Superior temporal gyrus (tissue), 1 donor: ENCODE measurements around the gene GABARAP.
A peak's percentile ranks its signal among the peaks of the same experiment; 100 is the strongest.

Experiments
- DNase-seq: peaks from one replicate; pipeline ENCODE4 v3.0.0-alpha.2; 2016; ENCODE audit errors: extremely low spot score

The GABARAP gene

DNA sequence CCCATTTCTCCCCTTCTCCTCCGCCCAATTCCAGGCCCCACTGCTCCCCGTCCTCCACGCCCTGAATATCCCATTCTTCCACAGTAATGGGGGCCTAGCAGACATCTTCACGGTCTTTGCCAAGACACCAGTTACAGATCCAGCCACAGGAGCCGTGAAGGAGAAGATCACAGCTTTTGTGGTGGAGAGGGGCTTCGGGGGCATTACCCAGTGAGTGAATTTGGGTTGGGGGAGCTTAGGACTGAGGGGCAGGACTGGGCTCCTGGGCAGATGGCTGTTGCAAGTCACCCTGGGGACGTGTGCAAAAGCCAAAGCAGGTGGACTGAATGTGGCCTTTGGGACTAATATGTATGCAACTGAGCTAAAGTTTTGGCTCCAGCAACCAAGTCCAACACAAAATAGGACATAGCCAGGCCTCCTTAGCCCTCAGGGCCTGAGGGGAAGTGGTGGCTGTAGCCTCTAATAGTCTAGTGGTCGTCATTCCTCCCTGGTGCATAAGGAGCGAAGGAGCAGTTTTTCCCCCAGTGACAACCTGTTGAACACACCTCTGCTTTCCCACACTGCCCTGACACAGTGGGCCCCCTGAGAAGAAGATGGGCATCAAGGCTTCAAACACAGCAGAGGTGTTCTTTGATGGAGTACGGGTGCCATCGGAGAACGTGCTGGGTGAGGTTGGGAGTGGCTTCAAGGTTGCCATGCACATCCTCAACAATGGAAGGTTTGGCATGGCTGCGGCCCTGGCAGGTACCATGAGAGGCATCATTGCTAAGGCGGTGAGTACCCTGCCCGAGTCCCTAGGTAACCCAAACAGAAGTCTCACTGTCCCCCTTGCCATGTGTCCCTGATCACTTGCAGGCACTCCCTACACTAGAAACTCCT is 19.9 kb downstream of the GABARAP start:
- no peak for DNase-seq

- DNase-seq = no peak
Measured at GRCh38 chr17:7221278-7222092, 20.8 kb downstream of the GABARAP start.

GRCh38 chr17:7220593-7221277 is 21.5 kb downstream of the GABARAP start:
- DNase-seq = no peak

- peak; percentile 90 for DNase-seq
Measured at GRCh38 chr17:7219812-7220592, 22.2 kb downstream of the GABARAP start, which contains the start of the genes ACADVL and DLG4. Gene ACADVL, plus strand, starts transcription at chr17:7219938. Its CDS starts 47 bp downstream, at chr17:7219985. Gene DLG4, minus strand, starts transcription at chr17:7219836.

GRCh38 chr17:7219229-7219811 is 22.9 kb downstream of the GABARAP start:
- no peak for DNase-seq

DNA sequence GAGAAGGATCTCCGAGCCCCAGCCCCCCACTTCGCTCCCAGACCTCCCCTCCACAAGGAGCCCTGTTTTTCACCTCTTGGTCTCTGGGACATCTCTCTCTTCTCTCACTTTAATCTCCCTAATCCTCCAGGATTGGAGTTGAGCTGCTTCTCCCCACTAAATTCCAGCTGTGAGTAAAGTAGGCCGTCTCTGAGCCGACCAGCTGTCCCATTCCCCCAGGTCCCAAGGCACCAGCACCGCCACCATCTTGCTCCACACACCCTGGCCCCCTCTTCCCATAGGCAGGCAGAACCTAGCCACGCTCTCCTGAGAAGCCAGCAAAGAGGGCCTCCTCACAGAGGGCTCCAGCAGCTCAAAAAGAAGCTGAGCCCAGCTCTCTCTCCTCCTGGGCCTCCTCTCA is 23.5 kb downstream of the GABARAP start:
- DNase-seq = no peak

GRCh38 chr17:7218166-7218565 is 24.1 kb downstream of the GABARAP start:
- no peak for DNase-seq

DNA sequence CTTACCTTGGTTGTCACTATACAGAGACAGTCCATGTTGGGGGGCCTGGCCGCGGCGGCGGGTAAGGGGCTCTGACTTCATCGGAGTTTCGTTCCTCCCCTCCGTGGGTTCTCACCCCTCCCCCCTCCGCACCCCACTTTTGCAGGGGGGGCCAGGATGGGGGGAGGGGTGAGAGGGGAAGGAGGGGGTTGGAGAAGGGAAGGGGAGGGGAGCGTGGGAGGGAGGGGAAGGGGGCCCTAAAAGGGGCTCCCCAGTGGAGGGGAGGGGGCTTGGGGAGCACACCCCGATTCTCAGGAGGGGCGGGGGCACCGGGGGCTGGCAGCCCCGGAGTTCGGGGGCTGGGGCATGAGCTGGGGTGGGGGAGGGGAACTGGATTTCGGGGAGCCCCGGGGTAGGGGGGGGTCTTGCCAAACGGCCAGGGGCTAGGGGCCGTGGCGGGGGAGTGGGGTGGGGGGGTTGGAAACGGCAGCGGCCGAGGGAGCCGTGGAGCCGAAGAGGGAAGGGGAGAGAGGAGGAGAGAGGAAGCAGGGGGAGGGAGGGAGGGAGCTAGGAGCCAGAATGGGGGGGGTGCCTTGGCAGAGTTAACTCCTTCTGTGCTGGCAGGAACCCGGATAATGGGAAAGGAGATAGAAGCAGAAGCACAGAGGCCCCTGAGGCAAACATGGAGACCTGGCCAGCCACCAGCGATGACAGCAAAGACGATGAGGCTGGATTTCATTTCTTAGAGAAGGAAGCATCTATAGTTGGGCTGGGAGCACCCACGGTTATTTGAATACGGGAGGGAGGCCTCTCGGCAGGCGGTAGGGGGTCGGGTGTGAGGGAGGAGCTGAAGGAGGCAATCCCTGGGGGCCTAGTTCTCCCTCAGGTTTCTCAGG is 24.9 kb downstream of the GABARAP start:
- peak; percentile 48 for DNase-seq

DNA sequence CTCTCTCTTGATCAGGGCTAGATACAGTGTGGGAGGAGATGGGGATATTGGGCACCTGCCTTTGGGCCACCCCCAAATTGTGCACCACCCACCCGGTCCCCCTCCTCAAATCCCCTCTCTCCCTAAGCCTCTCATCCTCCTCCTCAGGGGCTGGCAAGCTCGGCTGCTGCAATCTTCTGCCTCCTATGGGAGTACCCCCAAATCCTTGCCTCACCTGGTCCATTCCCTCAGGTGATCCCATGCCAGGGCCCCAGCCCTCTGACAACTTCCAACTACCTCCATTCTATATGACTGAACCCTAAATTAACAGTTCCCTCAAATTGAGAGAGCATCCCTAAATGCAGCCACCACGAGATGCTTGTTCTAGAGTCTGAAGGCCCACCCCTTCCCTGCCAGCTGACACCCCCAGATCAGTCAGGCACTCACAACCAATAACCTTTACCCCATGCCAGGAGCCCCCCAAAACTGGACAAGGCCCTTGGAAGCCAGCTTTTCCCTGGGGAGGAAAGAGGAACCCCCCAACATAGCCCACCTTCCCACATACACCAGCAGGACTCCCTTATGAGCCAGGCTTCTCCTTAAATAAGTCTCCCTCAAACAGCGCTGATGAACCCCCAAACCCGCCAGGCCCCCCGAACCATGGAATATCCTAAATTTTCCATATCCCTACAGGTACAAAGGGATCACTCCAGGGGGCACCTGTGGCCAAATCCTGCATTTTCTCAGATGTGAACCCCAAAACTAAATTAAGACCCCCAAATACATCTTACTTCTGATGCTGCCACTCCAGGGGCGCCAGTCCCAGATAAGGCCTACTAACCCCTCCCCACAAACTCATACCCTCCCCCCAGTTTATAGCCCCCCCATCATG is 25.8 kb downstream of the GABARAP start:
- DNase-seq = no peak

- DNase-seq = no peak
Measured at GRCh38 chr17:7215652-7216180, 26.5 kb downstream of the GABARAP start.

- DNase-seq = no peak
Measured at GRCh38 chr17:7215136-7215638, 27.1 kb downstream of the GABARAP start.

- peak; percentile 95 for DNase-seq
Measured at GRCh38 chr17:7214300-7215135, 27.7 kb downstream of the GABARAP start.

- DNase-seq = peak; percentile 77
Measured at GRCh38 chr17:7213895-7214299, 28.4 kb downstream of the GABARAP start.

GRCh38 chr17:7211491-7212273 is 30.6 kb downstream of the GABARAP start:
- no peak for DNase-seq

GRCh38 chr17:7208754-7209460 is 33.3 kb downstream of the GABARAP start:
- DNase-seq = no peak

- no peak for DNase-seq
Measured at GRCh38 chr17:7208027-7208571, 34.1 kb downstream of the GABARAP start.
